Stomach (tissue), 4 donors: ENCODE results near the gene E2F8.

Experiments used
- POLR2AphosphoS5 ChIP-seq, 3 donors: sonication (generic); formaldehyde crosslinking; IDR thresholded peaks; one replicate each; pipeline ENCODE4 v1.6.1; 2016; ENCODE audit warnings: antibody characterized with exemption in 3 of 3
- TF ChIP-seq, protein P1 (sequence below), 7 experiments: fragments of 450-650 bp in 4 of 7; fragments of 200-600 bp in 3 of 7; sonication (generic) in 3 of 7; IDR thresholded peaks; one replicate each; pipeline ENCODE4 v1.5.1; 2016 to 2019; ENCODE audit warnings: antibody characterized with exemption in 7 of 7, control low read depth in 2 of 7, mild to moderate bottlenecking in 1 of 7

DNA sequence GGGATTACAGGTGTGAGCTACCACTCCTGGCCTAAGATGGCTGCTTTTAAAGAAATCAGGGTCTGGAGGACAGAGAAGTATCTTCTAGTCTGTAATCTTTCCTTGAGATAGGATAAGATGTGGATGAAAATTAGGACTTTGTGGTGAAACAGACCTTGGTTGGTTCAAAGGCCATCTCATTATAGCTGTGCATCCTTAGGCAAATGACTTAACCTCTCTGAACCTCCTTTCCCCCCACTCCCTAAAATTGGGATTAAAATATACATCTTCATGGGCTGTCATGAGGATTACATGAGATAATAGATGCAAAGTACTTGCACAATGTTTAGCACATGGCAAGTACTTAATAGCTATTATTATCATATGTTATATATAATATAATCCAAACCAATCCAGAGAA lies 10.8 kb upstream of the E2F8 start:
- no peak for TF ChIP-seq POLR2AphosphoS5 (IDR thresholded peaks at IDR 0.05)
- TF ChIP-seq, protein P1, sequence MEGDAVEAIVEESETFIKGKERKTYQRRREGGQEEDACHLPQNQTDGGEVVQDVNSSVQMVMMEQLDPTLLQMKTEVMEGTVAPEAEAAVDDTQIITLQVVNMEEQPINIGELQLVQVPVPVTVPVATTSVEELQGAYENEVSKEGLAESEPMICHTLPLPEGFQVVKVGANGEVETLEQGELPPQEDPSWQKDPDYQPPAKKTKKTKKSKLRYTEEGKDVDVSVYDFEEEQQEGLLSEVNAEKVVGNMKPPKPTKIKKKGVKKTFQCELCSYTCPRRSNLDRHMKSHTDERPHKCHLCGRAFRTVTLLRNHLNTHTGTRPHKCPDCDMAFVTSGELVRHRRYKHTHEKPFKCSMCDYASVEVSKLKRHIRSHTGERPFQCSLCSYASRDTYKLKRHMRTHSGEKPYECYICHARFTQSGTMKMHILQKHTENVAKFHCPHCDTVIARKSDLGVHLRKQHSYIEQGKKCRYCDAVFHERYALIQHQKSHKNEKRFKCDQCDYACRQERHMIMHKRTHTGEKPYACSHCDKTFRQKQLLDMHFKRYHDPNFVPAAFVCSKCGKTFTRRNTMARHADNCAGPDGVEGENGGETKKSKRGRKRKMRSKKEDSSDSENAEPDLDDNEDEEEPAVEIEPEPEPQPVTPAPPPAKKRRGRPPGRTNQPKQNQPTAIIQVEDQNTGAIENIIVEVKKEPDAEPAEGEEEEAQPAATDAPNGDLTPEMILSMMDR (IDR thresholded peaks at IDR 0.05), result no peak
